Stimulated activated CD4-positive, alpha-beta T cell treated with anti-CD3 and anti-CD28 coated beads, Interleukin-15, amount 100 ng/mL, for 1 hour (primary cell): Measurements from ENCODE around the gene PDZRN3.
"Not testable (repeated sequence)": the region's sequence is repeated elsewhere in the genome, so short reads cannot be mapped to it uniquely, and the experiment has no call there.

Source experiments
- DNase-seq, 2 donors: peaks; one replicate each; pipeline ENCODE4 v3.0.0-alpha.2; 2020; ENCODE audit warnings: low read depth in 1 of 2, low spot score in 1 of 2

The PDZRN3 gene

GRCh38 chr3:73467211-73467610 is 157.5 kb downstream of the PDZRN3 start:
- no peak for DNase-seq

GRCh38 chr3:73465926-73466325 is 158.8 kb downstream of the PDZRN3 start:
- DNase-seq: no peak

GRCh38 chr3:73464126-73464525 is 160.6 kb downstream of the PDZRN3 start:
- DNase-seq: not testable (repeated sequence)

- no peak for DNase-seq
Measured at GRCh38 chr3:73461547-73461946, 163.2 kb downstream of the PDZRN3 start.

- DNase-seq: no peak
Measured at GRCh38 chr3:73459711-73460110, 165.0 kb downstream of the PDZRN3 start.

- DNase-seq: no peak
Measured at GRCh38 chr3:73453666-73454065, 171.1 kb downstream of the PDZRN3 start.

GRCh38 chr3:73452729-73453128 is 172.0 kb downstream of the PDZRN3 start:
- no peak for DNase-seq

GRCh38 chr3:73451301-73451944 is 173.3 kb downstream of the PDZRN3 start:
- DNase-seq: no peak

- DNase-seq: no peak
Measured at GRCh38 chr3:73449774-73450173, 175.0 kb downstream of the PDZRN3 start.

GRCh38 chr3:73448761-73449301 is 175.9 kb downstream of the PDZRN3 start:
- DNase-seq: no peak

GRCh38 chr3:73448041-73448440 is 176.7 kb downstream of the PDZRN3 start:
- no peak for DNase-seq

- no peak for DNase-seq
Measured at GRCh38 chr3:73447111-73447510, 177.6 kb downstream of the PDZRN3 start.

- DNase-seq: no peak
Measured at GRCh38 chr3:73446467-73447110, 178.2 kb downstream of the PDZRN3 start.

- no peak for DNase-seq
Measured at GRCh38 chr3:73442886-73443285, 181.9 kb downstream of the PDZRN3 start.

GRCh38 chr3:73442152-73442551 is 182.6 kb downstream of the PDZRN3 start:
- no peak for DNase-seq

GRCh38 chr3:73437828-73438227 is 186.9 kb downstream of the PDZRN3 start:
- no peak for DNase-seq

GRCh38 chr3:73435055-73435454 is 189.7 kb downstream of the PDZRN3 start:
- DNase-seq: no peak

- DNase-seq: no peak
Measured at GRCh38 chr3:73433687-73434086, 191.1 kb downstream of the PDZRN3 start.

GRCh38 chr3:73433079-73433478 is 191.7 kb downstream of the PDZRN3 start:
- DNase-seq: no peak

GRCh38 chr3:73432706-73433032 is 192.1 kb downstream of the PDZRN3 start:
- DNase-seq: no peak

GRCh38 chr3:73432023-73432705 is 192.6 kb downstream of the PDZRN3 start:
- DNase-seq: no peak

GRCh38 chr3:73431183-73431900 is 193.4 kb downstream of the PDZRN3 start:
- DNase-seq: no peak
